DND-41 (cell line): ENCODE data around the gene SNRNP70.

Experiments
- ATAC-seq: fragments of 200-7000 bp; cut with Tn5 transposase; 3 replicates; pipeline ENCODE4 v1.9.1; 2021; ENCODE audit warnings: low read depth; ENCODE audit not compliant: insufficient read depth
- DNase-seq: peaks from one replicate; pipeline ENCODE4 v3.0.0-alpha.2; 2020
- H2AFZ ChIP-seq: 2 replicates; pipeline ENCODE4 v1.6.0; 2012; ENCODE audit warnings: low read depth, low read length
- H3K27ac ChIP-seq: 2 replicates; pipeline ENCODE4 v1.5.1; 2012; ENCODE audit warnings: low read length, inconsistent platforms
- H3K27me3 ChIP-seq: fragments of 200-600 bp; sonication (generic); 2 replicates; pipeline ENCODE4 v1.6.0; 2012; ENCODE audit warnings: low read length, mild to moderate bottlenecking, inconsistent platforms; ENCODE audit not compliant: insufficient read depth, poor library complexity
- H3K36me3 ChIP-seq: 2 replicates; pipeline ENCODE4 v1.5.1; 2012; ENCODE audit warnings: low read length, inconsistent platforms; ENCODE audit not compliant: insufficient read depth
- H3K4me1 ChIP-seq: 2 replicates; pipeline ENCODE4 v1.5.1; 2012; ENCODE audit warnings: mild to moderate bottlenecking, low read length; ENCODE audit not compliant: insufficient read depth
- H3K4me2 ChIP-seq: 2 replicates; pipeline ENCODE4 v1.6.0; 2012; ENCODE audit warnings: mild to moderate bottlenecking, moderate library complexity, low read length, inconsistent platforms; ENCODE audit not compliant: insufficient read depth
- H3K4me3 ChIP-seq, 2 experiments: fragments of 200-600 bp in 1 of 2; shearing (Covaris generic) in 1 of 2; 2 replicates each; pipeline ENCODE4 v1.5.1; 2012 to 2016; ENCODE audit warnings: inconsistent platforms in 2 of 2, low read length in 2 of 2, mild to moderate bottlenecking in 2 of 2, low read depth in 1 of 2, moderate library complexity in 1 of 2
- H3K79me2 ChIP-seq: 2 replicates; pipeline ENCODE4 v1.6.0; 2012; ENCODE audit warnings: low read length, inconsistent platforms; ENCODE audit not compliant: insufficient read depth
- H3K9ac ChIP-seq: 2 replicates; pipeline ENCODE4 v1.6.0; 2012; ENCODE audit warnings: low read depth, mild to moderate bottlenecking, inconsistent platforms, low read length, moderate library complexity
- H3K9me3 ChIP-seq: 2 replicates; pipeline ENCODE4 v1.5.1; 2012; ENCODE audit warnings: low read length, moderate library complexity, mild to moderate bottlenecking, inconsistent platforms; ENCODE audit not compliant: insufficient read depth, severe bottlenecking
- H4K20me1 ChIP-seq: 2 replicates; pipeline ENCODE4 v1.6.0; 2012; ENCODE audit warnings: low read length; ENCODE audit not compliant: insufficient read depth
- CTCF ChIP-seq: IDR thresholded peaks from 2 replicates; pipeline ENCODE4 v1.5.1; 2012; ENCODE audit warnings: borderline replicate concordance, low read length, moderate library complexity, mild to moderate bottlenecking; ENCODE audit not compliant: poor library complexity, severe bottlenecking; ENCODE audit errors: extremely low read depth
- EZH2 ChIP-seq: IDR thresholded peaks from 3 replicates; pipeline ENCODE4 v1.6.1; 2012; ENCODE audit warnings: borderline replicate concordance, low read depth, mild to moderate bottlenecking, moderate library complexity, low read length, inconsistent platforms; ENCODE audit not compliant: severe bottlenecking

SNRNP70 gene

DNA sequence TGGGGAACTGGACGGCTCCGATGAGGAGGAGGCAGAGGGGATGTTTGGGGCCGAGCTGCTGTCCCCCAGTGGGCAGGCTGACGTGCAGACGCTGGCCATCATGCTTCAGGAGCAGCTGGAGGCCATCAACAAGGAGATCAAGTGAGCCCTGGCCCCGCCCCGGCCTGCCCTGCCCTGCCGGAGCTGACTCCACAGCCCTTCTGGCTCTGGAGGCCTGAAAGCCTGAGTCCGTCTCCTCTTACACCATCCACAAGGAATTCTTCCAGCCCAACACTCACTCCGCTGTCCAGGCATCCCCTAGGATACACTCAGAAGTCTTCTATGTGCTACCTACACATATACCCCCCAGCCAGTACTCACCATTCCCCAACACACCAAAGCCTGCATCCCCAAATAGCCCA lies 51.5 kb downstream of the SNRNP70 start:
- no peak for ATAC-seq
- H3K9ac ChIP-seq = no peak overlapping the region
- no peak for TF ChIP-seq EZH2
- TF ChIP-seq CTCF = no peak
- H3K4me1 ChIP-seq = no peaks in the 10 kb centered on the region
- DNase-seq = no peak
- H4K20me1 ChIP-seq = peaks cover 3% of the 10 kb centered on the region; the same call in 1 of the 2 replicates
- no peak overlapping the region for H3K4me3 ChIP-seq
- no peaks in the 10 kb centered on the region for H3K9me3 ChIP-seq
- H3K79me2 ChIP-seq = no peaks in the 10 kb centered on the region
- no peak overlapping the region for H3K4me2 ChIP-seq
- no peak overlapping the region for H2AFZ ChIP-seq
- H3K27me3 ChIP-seq = no peaks in the 10 kb centered on the region
- H3K27ac ChIP-seq = no peak overlapping the region
- peaks cover 39% of the 10 kb centered on the region for H3K36me3 ChIP-seq

- H3K36me3 ChIP-seq = peaks cover 21% of the 10 kb centered on the region
- no peaks in the 10 kb centered on the region for H3K27me3 ChIP-seq
- no peak overlapping the region for H3K4me3 ChIP-seq
- ATAC-seq (no peak), DNase-seq (no peak)
- peaks cover 4% of the 10 kb centered on the region for H3K4me1 ChIP-seq
- H3K9ac ChIP-seq = no peak overlapping the region
- no peak overlapping the region for H3K4me2 ChIP-seq
- TF ChIP-seq EZH2 = no peak
- TF ChIP-seq CTCF = no peak
- H3K79me2 ChIP-seq = no peaks in the 10 kb centered on the region
- no peaks in the 10 kb centered on the region for H3K9me3 ChIP-seq
- no peak overlapping the region for H2AFZ ChIP-seq
- no peak overlapping the region for H3K27ac ChIP-seq
- no peaks in the 10 kb centered on the region for H4K20me1 ChIP-seq
Observed at GRCh38 chr19:49140951-49141350, 55.7 kb downstream of the SNRNP70 start.

- H4K20me1 ChIP-seq = no peaks in the 10 kb centered on the region
- no peak for ATAC-seq
- no peak overlapping the region for H2AFZ ChIP-seq
- peaks cover 4% of the 10 kb centered on the region for H3K4me1 ChIP-seq
- no peak overlapping the region for H3K4me3 ChIP-seq
- no peaks in the 10 kb centered on the region for H3K79me2 ChIP-seq
- no peak overlapping the region for H3K4me2 ChIP-seq
- TF ChIP-seq EZH2 = no peak
- no peak for TF ChIP-seq CTCF
- H3K36me3 ChIP-seq = peaks cover 18% of the 10 kb centered on the region
- no peaks in the 10 kb centered on the region for H3K9me3 ChIP-seq
- no peak overlapping the region for H3K9ac ChIP-seq
- DNase-seq = no peak
- H3K27ac ChIP-seq = no peak overlapping the region
- H3K27me3 ChIP-seq = no peaks in the 10 kb centered on the region
Observed at GRCh38 chr19:49141352-49141751, 56.1 kb downstream of the SNRNP70 start.
